ENCODE data around the gene CALHM2.

GRCh38 chr10:103487410-103487708 lies 35.2 kb upstream of the CALHM2 start:
- TF ChIP-seq GATA3 (IDR thresholded peaks at IDR 0.05; ENCODE audit: low read depth, low read length), result no peak
- TF ChIP-seq GATA2 (IDR thresholded peaks at IDR 0.05; ENCODE audit: low read depth, low read length), result no peak

Data from SH-SY5Y (cell line).